Panc1 (cell line): ENCODE data around the gene MUL1.

Source experiments
- CTCF ChIP-seq: fragments of 450-650 bp; IDR thresholded peaks from 2 replicates; pipeline ENCODE4 v1.5.1; 2017; ENCODE audit warnings: mild to moderate bottlenecking
- TF ChIP-seq, protein P1 (sequence below), 2 experiments: IDR thresholded peaks; 2 replicates each; pipeline ENCODE4 v1.6.1; 2011 to 2012; ENCODE audit warnings: low read depth in 2 of 2, control low read depth in 1 of 2, low read length in 1 of 2, mild to moderate bottlenecking in 1 of 2, moderate library complexity in 1 of 2; ENCODE audit not compliant: insufficient read depth in 1 of 2

DNA sequence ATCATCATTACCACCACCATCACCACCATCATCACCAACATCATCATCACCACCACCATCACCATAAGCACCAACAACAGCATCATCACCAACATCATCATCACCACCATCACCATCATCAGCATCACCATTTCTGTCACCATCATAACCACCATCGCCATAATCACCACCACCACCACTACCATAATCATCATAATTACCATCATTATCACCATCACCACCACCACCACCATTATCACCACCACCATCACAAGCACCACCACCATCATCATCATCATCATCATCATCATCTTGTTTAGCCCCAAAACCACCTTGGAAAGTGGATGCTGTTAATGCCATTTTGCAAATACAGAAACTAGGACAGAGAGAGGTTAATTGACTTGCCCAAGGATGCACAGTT, 44.4 kb downstream of the MUL1 start:
- no peak for TF ChIP-seq CTCF
- TF ChIP-seq, protein P1, sequence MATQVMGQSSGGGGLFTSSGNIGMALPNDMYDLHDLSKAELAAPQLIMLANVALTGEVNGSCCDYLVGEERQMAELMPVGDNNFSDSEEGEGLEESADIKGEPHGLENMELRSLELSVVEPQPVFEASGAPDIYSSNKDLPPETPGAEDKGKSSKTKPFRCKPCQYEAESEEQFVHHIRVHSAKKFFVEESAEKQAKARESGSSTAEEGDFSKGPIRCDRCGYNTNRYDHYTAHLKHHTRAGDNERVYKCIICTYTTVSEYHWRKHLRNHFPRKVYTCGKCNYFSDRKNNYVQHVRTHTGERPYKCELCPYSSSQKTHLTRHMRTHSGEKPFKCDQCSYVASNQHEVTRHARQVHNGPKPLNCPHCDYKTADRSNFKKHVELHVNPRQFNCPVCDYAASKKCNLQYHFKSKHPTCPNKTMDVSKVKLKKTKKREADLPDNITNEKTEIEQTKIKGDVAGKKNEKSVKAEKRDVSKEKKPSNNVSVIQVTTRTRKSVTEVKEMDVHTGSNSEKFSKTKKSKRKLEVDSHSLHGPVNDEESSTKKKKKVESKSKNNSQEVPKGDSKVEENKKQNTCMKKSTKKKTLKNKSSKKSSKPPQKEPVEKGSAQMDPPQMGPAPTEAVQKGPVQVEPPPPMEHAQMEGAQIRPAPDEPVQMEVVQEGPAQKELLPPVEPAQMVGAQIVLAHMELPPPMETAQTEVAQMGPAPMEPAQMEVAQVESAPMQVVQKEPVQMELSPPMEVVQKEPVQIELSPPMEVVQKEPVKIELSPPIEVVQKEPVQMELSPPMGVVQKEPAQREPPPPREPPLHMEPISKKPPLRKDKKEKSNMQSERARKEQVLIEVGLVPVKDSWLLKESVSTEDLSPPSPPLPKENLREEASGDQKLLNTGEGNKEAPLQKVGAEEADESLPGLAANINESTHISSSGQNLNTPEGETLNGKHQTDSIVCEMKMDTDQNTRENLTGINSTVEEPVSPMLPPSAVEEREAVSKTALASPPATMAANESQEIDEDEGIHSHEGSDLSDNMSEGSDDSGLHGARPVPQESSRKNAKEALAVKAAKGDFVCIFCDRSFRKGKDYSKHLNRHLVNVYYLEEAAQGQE (IDR thresholded peaks at IDR 0.05; ENCODE audit: insufficient read depth in 1 of 2, low read depth in 2 of 2, low read length in 1 of 2), result no peak
